ENCODE results near the gene CRIM1. TPM values are rescaled to one million over a fixed set of nuclear protein-coding genes. Genes with fewer than 3 reads are reported as not detected.

CRIM1 gene
- total and polyA plus RNA-seq, 2 of the 8 experiments (the other 6 are each of a cell fraction or from before 2014, with no cell fraction given) = 9.4 to 28.4 TPM

GRCh38 chr2:36439084-36439483, 83.5 kb downstream of the CRIM1 start:
- no peak for TF ChIP-seq FOSL1 (IDR thresholded peaks at IDR 0.05; ENCODE audit: insufficient read depth, low read depth, low read length)
- TF ChIP-seq SRF (IDR thresholded peaks at IDR 0.05; ENCODE audit: low read depth, low read length) = no peak
- TF ChIP-seq TAF1 (IDR thresholded peaks at IDR 0.05; ENCODE audit: low read depth, low read length) = no peak
- TF ChIP-seq EZH2 (IDR thresholded peaks at IDR 0.05; ENCODE audit: low read depth, low read length, severe bottlenecking) = no peak
- TF ChIP-seq SIRT6 (IDR thresholded peaks at IDR 0.05; ENCODE audit: low read length) = no peak
- TF ChIP-seq KDM5A (IDR thresholded peaks at IDR 0.05; ENCODE audit: low read length) = no peak
- no peak for TF ChIP-seq KDM1A (IDR thresholded peaks at IDR 0.05; ENCODE audit: borderline replicate concordance, low read length)
- TF ChIP-seq CBX8 (IDR thresholded peaks at IDR 0.05; ENCODE audit: borderline replicate concordance, low read depth, low read length) = no peak
- no peak for TF ChIP-seq YY1 (IDR thresholded peaks at IDR 0.05; ENCODE audit: low read depth, low read length)
- TF ChIP-seq MAX (IDR thresholded peaks at IDR 0.05) = no peak
- TF ChIP-seq POLR2AphosphoS5 (IDR thresholded peaks at IDR 0.05; ENCODE audit: low read depth, low read length) = no peak
- no peak for TF ChIP-seq CTBP2 (IDR thresholded peaks at IDR 0.05; ENCODE audit: borderline replicate concordance, insufficient read depth, insufficient read length, low read length)
- peaks cover 3% of the 10 kb centered on the region; the same call in 1 of the 2 replicates for H3K23me2 ChIP-seq (ENCODE audit: low read depth, low read length)
- DNase-seq (ENCODE audit: low read depth in 1 of 2, low spot score in 2 of 2) (no peak), FAIRE-seq (no peak)
- no peak overlapping the region for H4K91ac ChIP-seq (replicated peaks; ENCODE audit: insufficient read length, low read length)
- H2BK5ac ChIP-seq (ENCODE audit: low read depth, low read length) = no peak overlapping the region; the same call in 1 of the 2 replicates
- no peak overlapping the region for H2BK20ac ChIP-seq (ENCODE audit: low read length)
- H3K4me2 ChIP-seq (ENCODE audit: insufficient read depth in 1 of 2, low read depth in 2 of 2, low read length in 2 of 2) = no peak overlapping the region
- peaks cover 0 to 33% of the 10 kb centered on the region in 2 experiments; a peak in 2 of 4 replicates for H3K79me2 ChIP-seq (ENCODE audit: control insufficient read depth in 1 of 2, insufficient read depth in 2 of 2, low read length in 2 of 2)
- H3K4me1 ChIP-seq (replicated peaks in 1 of 4; ENCODE audit: control insufficient read depth in 3 of 4, insufficient read depth in 4 of 4, low read length in 3 of 4) = peaks cover 0 to 3% (median 0%) of the 10 kb centered on the region in 4 experiments; a peak in 1 of 7 replicates
- POLR2A ChIA-PET (ENCODE audit: partially characterized antibody) = interaction anchor here (1.3 kb wide), 1 partner anchor 20 kb away, joined by 3 read pairs; no protein-coding TSS in a partner anchor
- 97% methylated on average over 4 of the region's 4 CpGs; no CpG with 5 or more reads in 1 of the 2 experiments for WGBS, 2 experiments (ENCODE audit: extremely low coverage in 1 of 2, insufficient coverage in 1 of 2, insufficient read length in 1 of 2, insufficient replicate concordance in 2 of 2, low coverage in 1 of 2, low lambda C conversion rate in 2 of 2, missing lambda C conversion rate in 1 of 2)
- CTCF ChIA-PET (ENCODE audit: partially characterized antibody) = interaction anchor here (0.7 to 3.0 kb wide), 7 partner anchors 9 to 331 kb away, joined by 3 to 8 read pairs (median 4); no protein-coding TSS in a partner anchor
- H3K27ac ChIP-seq (ENCODE audit: low read depth, low read length) = no peak overlapping the region
- no peaks in the 10 kb centered on the region for H3K9me3 ChIP-seq (ENCODE audit: insufficient read depth in 2 of 2, low read depth in 1 of 2, low read length in 1 of 2)
- no peak overlapping the region for H2AK5ac ChIP-seq (ENCODE audit: low read depth, low read length)
- H3K4me3 ChIP-seq (ENCODE audit: extremely low read depth in 1 of 4, insufficient read depth in 2 of 4, low read depth in 3 of 4, low read length in 4 of 4) = no peak overlapping the region
- no peak overlapping the region for H2BK120ac ChIP-seq (replicated peaks; ENCODE audit: low read depth, low read length)
- no peak overlapping the region for H3K18ac ChIP-seq (ENCODE audit: extremely low read depth, low read length)
- H4K8ac ChIP-seq (ENCODE audit: extremely low read depth, insufficient read depth, low read length) = no peak overlapping the region
- no peaks in the 10 kb centered on the region; the same call in 1 of the 2 replicates for H3K79me1 ChIP-seq (ENCODE audit: low read depth, low read length)
- H2BK12ac ChIP-seq (ENCODE audit: low read depth, low read length) = no peak overlapping the region; the same call in 1 of the 2 replicates
- no peak overlapping the region for H2AFZ ChIP-seq (ENCODE audit: low read length)
- H3K23ac ChIP-seq (ENCODE audit: insufficient read length) = no peak overlapping the region
- H3K36me3 ChIP-seq (ENCODE audit: control insufficient read depth in 2 of 4, insufficient read depth in 4 of 4, low read length in 3 of 4) = peaks cover 5 to 26% (median 11%) of the 10 kb centered on the region in 4 experiments; a peak in 6 of 8 replicates
- no peak overlapping the region for H3K14ac ChIP-seq (ENCODE audit: insufficient read length)
- H2BK15ac ChIP-seq (ENCODE audit: low read length) = no peak overlapping the region
- H4K5ac ChIP-seq (ENCODE audit: insufficient read length, low read depth, low read length) = no peak overlapping the region
- H4K20me1 ChIP-seq (replicated peaks in 1 of 2; ENCODE audit: control insufficient read depth in 1 of 2, insufficient read depth in 2 of 2, low read length in 2 of 2) = no peaks in the 10 kb centered on the region
- H3K4ac ChIP-seq (replicated peaks; ENCODE audit: insufficient read length, low read depth, low read length) = no peak overlapping the region
- no peaks in the 10 kb centered on the region for H3K27me3 ChIP-seq (replicated peaks in 1 of 4; ENCODE audit: control insufficient read depth in 3 of 4, extremely low read depth in 1 of 4, insufficient read depth in 3 of 4, low read length in 3 of 4)
- no peak overlapping the region for H3K56ac ChIP-seq (replicated peaks; ENCODE audit: insufficient read length, low read depth, low read length)
- no peak overlapping the region for H3K9ac ChIP-seq (replicated peaks in 1 of 4; ENCODE audit: extremely low read depth in 1 of 4, low read depth in 3 of 4, low read length in 3 of 4)
